HT-29 (cell line): ENCODE measurements around the gene ADAMTSL3. TPM values are rescaled to one million over a fixed set of nuclear protein-coding genes. Genes with fewer than 3 reads are reported as not detected.

Experiments used
- DNase-seq: peaks from one replicate; pipeline ENCODE4 v3.0.0-alpha.2; 2015; ENCODE audit warnings: low spot score
- total RNA-seq: library from RNA; depleted of rRNA; stranded (reverse); fragments of >200 nt; shearing (Covaris generic); gene quantifications from 2 replicates; pipeline ENCODE4 v1.2.3, GENCODE V29; 2014

Gene ADAMTSL3
- total RNA-seq, 1 experiment from 2014 or later = not detected

GRCh38 chr15:83869341-83869740 is 215.4 kb downstream of the ADAMTSL3 start:
- no peak for DNase-seq

DNA sequence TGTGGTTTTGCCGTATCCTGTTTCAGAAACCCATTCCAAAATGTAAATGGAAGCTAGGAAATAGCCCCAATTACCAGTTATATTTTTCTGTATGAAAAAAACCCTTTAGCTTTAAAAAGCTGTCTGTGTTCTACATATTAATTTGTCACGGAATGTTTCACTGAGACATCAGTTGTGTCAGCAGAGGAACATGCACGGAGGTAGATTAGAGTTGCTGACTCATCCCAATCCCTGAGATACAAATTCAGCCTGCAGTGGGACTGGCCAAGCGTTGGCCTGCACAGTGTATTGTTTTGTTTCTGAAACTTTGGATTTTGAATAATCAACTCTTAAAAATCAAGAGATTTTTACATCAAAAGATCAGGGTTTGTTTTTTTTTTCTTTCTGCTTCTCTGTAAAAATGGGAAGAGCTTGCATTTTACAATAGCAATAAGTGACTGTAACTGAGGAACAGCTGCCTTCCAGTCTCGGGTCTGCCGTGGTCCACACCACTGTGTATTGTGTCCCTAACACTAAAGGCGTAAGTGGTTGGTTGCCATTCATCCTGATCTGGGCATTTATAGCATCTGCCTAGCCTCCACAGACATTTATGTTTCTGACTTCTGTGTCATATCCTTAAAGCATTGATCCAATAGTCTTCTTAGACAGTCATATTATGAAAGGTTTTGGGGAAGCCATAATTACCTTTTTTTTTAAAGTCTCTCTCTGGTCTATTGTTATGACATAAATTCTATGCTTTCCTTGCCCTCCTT is 218.1 kb downstream of the ADAMTSL3 start:
- no peak for DNase-seq

- no peak for DNase-seq
These were observed 220.0 kb downstream of the ADAMTSL3 start for GRCh38 chr15:83873966-83874365.

GRCh38 chr15:83880529-83880928 is 226.6 kb downstream of the ADAMTSL3 start:
- DNase-seq = no peak

GRCh38 chr15:83881156-83881555 is 227.2 kb downstream of the ADAMTSL3 start:
- no peak for DNase-seq

DNA sequence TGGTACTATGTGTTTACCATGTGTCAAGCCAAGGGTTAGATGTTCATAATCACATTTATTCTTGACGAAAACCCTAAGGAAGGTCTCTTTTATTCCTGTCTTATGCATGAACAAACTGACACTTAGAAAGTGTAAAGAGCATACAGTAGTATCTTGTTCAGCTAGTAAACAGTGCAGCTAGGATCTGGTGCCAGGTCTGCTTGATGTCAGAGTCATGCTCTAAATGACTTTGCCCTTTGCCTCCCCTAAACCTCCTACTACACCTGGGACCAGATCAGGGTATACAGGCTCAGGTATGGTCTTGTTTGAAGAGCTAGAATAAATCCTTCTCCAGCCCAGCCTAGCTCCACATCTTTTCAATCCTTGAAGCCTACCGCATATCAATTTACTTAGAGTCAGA is 232.4 kb downstream of the ADAMTSL3 start:
- no peak for DNase-seq

DNA sequence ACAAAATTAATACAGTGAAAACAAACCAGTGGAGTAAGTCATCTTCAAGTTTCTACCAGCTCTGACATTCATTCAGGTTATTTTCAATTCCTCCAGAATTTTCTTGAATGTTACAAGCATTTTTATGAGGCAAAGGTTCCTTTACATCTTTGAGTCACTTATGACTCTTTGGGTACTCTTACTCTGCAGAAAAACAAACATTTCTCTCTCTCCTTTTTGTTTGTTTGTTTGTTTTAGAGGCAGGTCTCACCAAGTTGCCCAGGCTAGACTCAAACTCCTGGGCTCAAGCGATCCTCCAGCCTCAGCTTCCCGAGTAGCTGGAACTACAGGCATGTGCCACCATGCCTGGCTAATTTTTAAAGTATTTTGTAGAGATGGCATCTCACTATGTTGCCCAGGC is 233.5 kb downstream of the ADAMTSL3 start:
- no peak for DNase-seq

DNA sequence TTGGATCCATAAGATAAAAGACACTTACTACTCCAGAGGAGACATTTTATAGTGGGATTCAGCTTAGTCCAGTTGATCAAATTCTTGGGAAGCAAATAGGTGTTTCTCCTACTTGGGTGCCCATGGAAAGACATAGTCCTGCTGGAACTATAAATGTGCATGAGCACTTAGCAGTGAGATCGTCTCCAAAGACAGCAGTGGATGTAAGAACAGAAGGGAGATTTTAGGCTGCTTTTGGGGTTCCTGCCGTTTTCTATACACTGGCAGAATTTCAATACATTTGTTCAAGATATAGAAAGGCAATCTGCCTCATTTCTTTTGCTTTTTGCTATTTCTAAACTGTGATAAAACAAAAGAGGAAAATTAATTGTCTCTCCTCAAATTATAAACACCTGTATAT is 234.0 kb downstream of the ADAMTSL3 start:
- DNase-seq = no peak

DNA sequence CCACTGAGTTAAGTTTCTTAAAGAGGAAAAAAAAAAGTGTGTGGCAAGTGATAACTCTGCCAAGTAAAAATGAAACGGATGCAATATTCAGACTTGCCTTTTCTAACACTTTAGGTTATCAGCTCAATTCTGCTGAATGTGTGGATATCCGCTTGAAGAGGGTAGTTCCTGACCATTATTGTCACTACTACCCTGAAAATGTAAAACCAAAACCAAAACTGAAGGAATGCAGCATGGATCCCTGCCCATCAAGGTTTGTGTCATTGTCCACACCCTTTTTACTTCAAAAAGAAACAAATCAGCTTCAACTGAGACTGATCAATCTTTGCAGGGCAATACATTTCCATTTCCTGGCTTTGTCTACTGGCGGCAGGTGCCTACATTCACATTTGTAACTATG is 236.1 kb downstream of the ADAMTSL3 start:
- DNase-seq = no peak

GRCh38 chr15:83890587-83890986 is 236.7 kb downstream of the ADAMTSL3 start:
- no peak for DNase-seq

- no peak for DNase-seq
These were observed 238.6 kb downstream of the ADAMTSL3 start for GRCh38 chr15:83892498-83892897.

- DNase-seq = no peak
These were observed 239.4 kb downstream of the ADAMTSL3 start for GRCh38 chr15:83893308-83893707.

GRCh38 chr15:83897037-83897436 is 243.1 kb downstream of the ADAMTSL3 start:
- DNase-seq = no peak

- no peak for DNase-seq
These were observed 244.4 kb downstream of the ADAMTSL3 start for GRCh38 chr15:83898361-83898760.

- DNase-seq = no peak
These were observed 245.7 kb downstream of the ADAMTSL3 start for GRCh38 chr15:83899670-83900069.

GRCh38 chr15:83904107-83905040 is 250.5 kb downstream of the ADAMTSL3 start:
- DNase-seq = no peak

- DNase-seq = no peak
These were observed 251.8 kb downstream of the ADAMTSL3 start for GRCh38 chr15:83905556-83906273.

GRCh38 chr15:83911345-83911744 is 257.4 kb downstream of the ADAMTSL3 start:
- DNase-seq = no peak

GRCh38 chr15:83912343-83912742 is 258.4 kb downstream of the ADAMTSL3 start:
- no peak for DNase-seq

DNA sequence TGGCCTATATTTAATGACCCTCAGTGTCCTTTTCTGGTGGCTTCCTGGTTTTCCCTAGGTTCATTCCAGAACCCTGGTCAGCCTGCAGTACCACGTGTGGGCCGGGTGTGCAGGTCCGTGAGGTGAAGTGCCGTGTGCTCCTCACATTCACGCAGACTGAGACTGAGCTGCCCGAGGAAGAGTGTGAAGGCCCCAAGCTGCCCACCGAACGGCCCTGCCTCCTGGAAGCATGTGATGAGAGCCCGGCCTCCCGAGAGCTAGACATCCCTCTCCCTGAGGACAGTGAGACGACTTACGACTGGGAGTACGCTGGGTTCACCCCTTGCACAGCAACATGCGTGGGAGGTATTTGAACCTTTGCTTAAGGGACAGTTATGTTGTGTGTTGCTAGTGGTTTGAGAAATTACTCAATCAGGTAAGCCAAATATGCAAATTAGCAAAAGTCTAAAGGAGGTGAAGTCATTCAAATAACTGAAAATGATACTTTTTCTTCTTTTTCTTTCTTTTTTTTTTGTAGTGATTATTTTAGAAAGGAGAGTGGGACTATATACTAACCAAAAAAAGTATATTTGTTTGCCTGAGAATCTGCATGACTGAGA is 259.2 kb downstream of the ADAMTSL3 start:
- DNase-seq = no peak

GRCh38 chr15:83914906-83915305 is 261.0 kb downstream of the ADAMTSL3 start:
- no peak for DNase-seq

DNA sequence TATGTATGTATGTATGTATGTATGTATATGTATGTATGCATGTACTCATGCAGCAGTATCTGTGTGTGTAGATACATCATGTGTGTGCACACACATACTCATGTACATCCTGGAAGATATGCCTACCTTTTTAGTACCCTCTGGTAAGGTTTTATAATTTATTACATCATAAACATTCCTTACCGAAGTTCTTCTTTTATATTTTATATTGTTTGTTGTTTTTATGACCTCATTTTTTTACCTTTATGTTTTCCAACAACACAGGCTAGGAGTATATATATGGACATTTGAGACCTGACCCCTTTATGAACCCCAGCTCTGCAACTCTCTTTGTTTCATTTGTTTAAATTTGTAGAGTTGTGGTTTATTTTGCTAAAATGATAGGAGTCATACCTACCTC is 263.5 kb downstream of the ADAMTSL3 start:
- no peak for DNase-seq
